Skin epidermis (tissue), 12 donors: Measurements from ENCODE around the gene SP110.
A peak's percentile ranks its signal among the peaks of the same experiment; 100 is the strongest.
"Not testable (repeated sequence)": the region's sequence is repeated elsewhere in the genome, so short reads cannot be mapped to it uniquely, and the experiment has no call there.

Source experiments
- H3K27ac ChIP-seq, 21 experiments: fragments of 200-600 bp; sonication (generic) in 11 of 21; one replicate each; pipeline ENCODE4 v1.5.0; 2020; ENCODE audit warnings: mild to moderate bottlenecking in 3 of 21, inconsistent platforms in 2 of 21, moderate library complexity in 2 of 21
- H3K4me3 ChIP-seq, 7 experiments: fragments of 200-600 bp; sonication (generic) in 2 of 7; one replicate each; pipeline ENCODE4 v1.5.0; 2020; ENCODE audit warnings: inconsistent platforms in 2 of 7, mild to moderate bottlenecking in 2 of 7, moderate library complexity in 1 of 7

SP110 gene

GRCh38 chr2:230226051-230226551 is 6.3 kb upstream of the SP110 start:
- Histone ChIP-seq H3K27ac (peak overlapping the region in 12 of 21 experiments; percentile 23 to 88 (median 58)), H3K4me3 (peak overlapping the region; percentile 0 to 34 (median 13))

DNA sequence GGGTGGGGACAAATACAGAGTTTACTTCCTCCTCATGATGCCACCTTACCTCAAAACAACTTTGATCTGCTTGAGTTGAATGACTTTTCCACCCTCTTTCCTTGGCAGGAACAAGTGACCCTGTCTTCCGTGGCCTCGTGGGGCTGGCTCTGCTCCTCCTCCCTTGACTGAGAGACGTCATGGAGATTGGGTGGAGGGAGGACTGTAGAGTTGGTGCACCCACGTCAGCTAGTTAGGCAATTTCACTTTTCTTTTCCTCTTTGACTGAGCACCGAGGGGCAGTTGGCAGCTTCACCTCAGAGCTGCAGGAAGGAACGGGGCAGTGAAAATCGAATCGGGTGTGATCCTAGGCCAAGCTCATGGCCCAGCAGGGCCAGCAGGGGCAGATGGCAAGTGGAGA is 5.7 kb upstream of the SP110 start, which contains the start of gene SP140:
SP140 (plus strand) TSS at position 251 of the 400 bp plus-strand sequence; CDS start at position 360, 109 bp downstream.
- peak within 1 kb of the TSS; percentile 0 to 34 (median 13) for H3K4me3 ChIP-seq
- H3K27ac ChIP-seq = peak within 1 kb of the TSS in 16 of 21 experiments; percentile 20 to 88 (median 56)

DNA sequence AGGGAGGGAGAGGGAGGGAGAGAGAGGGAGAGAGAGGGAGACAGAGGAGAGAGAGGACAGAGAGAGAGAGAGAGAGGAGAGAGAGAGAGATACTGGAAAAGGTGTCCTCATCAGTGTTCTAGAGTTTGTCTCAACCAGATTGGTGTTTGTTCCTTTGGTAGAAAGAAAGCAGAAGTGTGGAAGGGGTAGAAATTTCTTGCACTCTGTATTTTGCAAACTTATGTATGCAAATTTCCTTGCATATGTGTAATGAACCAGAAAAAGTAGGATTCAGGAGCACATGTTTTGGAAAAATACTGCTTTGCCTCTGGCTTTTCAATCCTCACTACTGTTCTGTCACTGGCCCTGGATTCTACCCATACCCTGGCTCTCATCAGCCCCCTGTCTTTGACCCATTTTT is 4.7 kb upstream of the SP110 start:
- peak overlapping the region in 3 of 21 experiments; percentile 74 to 82 (median 81) for H3K27ac ChIP-seq
- no peak overlapping the region for H3K4me3 ChIP-seq

GRCh38 chr2:230222829-230223228 is 3.0 kb upstream of the SP110 start:
- H3K4me3 ChIP-seq, H3K27ac ChIP-seq: not testable (repeated sequence)

GRCh38 chr2:230221493-230221892 is 1.7 kb upstream of the SP110 start:
- no peak overlapping the region for H3K27ac ChIP-seq
- H3K4me3 ChIP-seq = no peak overlapping the region

DNA sequence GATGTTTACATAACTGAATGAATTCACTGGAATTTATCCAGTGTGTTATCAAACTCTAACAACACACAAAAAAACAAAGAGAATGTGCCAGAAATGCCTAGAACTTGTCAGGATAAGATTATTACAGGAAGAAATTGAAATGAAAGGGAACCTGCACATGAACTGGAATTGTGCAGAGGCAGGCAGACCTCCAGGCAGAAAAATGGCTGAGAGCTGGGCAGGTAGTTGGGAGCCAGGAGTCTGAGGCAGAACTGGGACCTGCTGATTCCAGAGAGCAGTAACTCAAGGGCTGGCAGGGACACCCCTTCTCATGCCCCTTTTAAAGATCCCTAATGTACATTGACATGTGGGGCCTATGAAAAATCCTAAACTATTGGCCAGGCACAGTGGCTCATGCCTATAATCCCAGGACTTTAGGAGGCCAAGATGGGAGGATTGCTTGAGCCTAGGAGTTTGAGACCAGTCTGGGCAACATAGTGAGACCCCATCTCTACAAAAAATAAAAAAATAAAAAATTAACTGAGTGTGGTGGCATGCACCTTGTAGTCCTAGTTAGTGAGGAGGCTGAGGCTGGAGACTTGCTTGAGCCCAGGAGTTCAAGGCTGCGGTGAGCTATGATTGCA is 674 bp upstream of the SP110 start:
- Histone ChIP-seq H3K4me3 (peak overlapping the region; percentile 44 to 63 (median 53)), H3K27ac (peak overlapping the region in 20 of 21 experiments; percentile 53 to 92 (median 81))

DNA sequence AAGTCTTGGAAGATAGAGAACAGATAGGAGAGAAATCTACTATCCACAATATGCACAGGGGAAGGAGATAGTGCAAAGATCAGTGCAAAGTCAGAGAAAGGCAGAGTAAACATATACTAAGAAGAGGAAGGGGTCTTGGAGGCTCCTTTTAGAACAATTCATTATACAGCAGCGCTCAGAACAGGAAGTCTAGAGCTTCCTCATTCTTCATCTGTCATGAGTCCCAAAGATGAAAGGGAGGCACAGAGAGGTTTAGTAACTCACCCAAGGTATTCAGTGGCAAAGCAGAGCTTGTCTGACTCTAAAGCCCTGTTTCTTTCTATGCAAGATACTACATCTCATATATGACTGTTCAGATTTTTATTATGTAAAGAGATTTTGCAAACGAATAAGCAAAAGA is 1.4 kb downstream of the SP110 start:
- H3K27ac ChIP-seq = peak overlapping the region in 8 of 21 experiments; percentile 74 to 92 (median 85)
- peak overlapping the region in 6 of 7 experiments; percentile 44 to 63 (median 56) for H3K4me3 ChIP-seq

DNA sequence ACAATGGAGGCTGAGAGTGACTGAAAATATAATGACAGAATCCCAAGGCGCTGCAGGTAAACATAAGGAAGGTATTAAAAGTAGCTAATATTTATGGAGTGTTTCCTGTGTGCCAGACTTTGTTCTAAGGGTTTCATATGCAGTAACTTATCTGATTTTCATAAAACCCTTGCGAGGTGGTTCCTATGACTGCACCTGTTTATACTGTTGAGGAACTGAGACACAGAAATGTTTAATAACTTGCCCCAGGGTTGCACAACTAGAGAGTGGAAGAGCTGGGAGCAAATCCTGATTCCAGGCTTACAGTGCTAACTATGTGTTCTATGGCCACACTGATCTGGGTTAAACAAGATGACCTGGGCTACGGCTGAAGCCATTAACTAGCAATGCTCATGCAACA is 2.4 kb downstream of the SP110 start:
- peak overlapping the region in 1 of 21 experiments; percentile 85 for H3K27ac ChIP-seq
- H3K4me3 ChIP-seq = no peak overlapping the region

DNA sequence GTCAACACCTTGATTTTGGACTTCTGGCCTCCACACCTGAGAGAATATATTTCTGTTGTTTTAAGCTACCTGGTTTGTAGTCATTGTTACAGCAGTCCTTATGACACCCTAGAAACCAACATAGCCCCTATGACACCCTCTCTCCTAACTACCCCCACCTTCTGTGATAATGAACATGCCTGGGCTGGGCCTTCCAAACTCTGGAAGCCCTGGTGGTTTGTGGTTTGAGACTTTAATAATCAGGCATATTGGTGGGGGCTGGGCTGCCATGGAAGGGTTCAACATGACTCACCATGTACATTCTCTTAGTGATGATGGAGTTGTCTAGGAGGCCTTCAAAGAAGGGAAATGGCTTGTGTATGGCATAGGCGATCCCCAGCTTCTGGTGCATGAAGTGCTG is 3.3 kb downstream of the SP110 start:
- Histone ChIP-seq H3K27ac (no peak overlapping the region), H3K4me3 (no peak overlapping the region)

DNA sequence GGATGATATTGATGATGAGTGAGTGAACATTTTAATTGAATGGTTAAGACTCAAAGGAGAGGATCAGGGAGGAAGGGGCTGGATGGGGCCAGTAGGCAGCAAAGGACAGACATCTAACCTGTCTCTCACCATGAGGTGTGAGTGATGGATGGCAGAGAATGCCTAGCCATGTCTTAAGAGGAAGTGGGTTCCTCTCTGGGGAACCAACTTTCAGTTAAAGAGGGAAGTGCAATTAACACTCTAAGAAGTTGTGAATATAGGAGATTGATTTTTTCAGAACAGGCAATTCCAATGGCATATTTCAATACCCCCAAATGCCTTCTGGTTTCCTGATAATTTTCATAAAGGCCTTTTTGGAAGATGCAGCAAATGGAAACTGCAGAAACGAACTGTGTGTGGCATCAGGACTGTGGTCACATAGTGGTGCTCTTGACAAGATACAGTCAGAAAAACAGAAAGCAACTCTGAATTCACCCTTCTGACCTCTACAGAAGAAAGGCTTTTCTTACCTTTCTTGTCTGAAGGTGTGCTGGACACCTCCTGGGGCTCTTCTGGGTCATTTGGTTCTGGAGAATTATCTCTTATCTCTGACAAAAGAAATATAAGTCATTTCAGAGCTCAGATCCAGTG is 10.2 kb downstream of the SP110 start:
- Histone ChIP-seq H3K27ac (no peak overlapping the region), H3K4me3 (no peak overlapping the region)

DNA sequence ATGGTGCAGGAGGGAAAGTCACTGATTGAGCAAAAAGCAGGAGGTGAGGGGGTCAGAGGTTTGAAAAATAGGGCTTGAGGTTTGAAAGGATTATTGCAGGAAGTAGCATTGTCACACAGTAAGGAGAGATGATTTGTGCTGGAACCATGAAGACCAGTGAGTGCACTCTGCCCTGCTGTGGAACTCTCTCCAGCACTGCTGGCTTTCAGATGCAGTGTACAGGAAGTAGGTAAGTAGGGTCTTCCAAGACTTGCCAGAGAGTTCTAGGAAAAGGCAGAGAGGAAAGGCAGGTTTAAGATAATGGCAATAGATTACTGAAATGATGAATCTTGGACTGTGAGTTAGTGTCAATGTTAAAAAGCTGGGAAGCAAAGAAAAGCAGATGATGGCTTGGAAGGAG is 11.2 kb downstream of the SP110 start:
- no peak overlapping the region for H3K4me3 ChIP-seq
- no peak overlapping the region for H3K27ac ChIP-seq

- no peak overlapping the region for H3K4me3 ChIP-seq
- no peak overlapping the region for H3K27ac ChIP-seq
These were observed 14.1 kb downstream of the SP110 start for GRCh38 chr2:230205721-230206120.

DNA sequence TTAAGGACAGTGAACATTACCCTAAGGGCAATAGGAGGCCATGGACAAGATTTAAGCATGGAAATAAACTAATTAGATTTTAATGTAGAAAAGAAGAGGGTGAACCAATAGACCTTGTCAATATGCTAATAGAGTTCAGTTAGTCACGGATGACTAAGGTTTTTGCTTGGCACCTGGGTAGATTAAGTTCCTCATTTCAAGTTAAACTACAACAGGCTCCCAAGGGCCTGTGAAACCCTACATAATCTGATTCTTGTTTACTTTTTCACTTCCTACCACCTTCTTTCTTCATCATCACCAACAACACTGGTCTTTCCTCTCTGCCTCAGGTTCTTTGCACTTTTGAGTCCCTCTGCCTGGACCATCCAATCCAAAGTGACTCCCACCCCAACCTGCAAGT is 14.8 kb downstream of the SP110 start:
- Histone ChIP-seq H3K4me3 (no peak overlapping the region), H3K27ac (no peak overlapping the region)

DNA sequence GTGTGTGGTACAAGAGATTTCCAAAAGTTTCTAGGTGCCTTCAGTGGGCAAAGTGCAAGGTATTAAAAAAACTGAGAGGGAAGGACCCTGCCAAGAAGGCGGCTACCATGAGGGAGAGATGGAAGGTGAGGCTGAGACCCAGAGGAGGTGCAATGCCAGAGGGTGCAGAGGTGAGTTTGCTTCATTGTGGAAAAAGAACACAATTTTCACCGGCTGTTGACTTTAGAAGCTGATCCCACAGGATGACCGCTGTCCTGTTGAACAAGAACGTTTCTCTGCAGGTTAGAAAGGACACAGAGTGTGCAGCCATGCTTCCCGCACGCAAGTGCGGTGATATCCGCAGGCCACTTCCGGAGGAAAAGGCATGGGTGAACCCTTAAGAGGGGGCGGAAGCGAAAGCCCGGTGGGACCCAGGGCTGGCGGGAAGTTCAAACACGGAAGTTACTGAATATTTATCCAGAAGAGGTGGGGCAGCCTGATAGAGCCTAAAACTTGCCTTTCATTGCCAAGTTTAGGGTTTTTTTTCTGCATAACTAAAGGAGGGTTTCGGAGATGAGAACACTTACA is 16.6 kb downstream of the SP110 start:
- Histone ChIP-seq H3K27ac (no peak overlapping the region), H3K4me3 (no peak overlapping the region)

GRCh38 chr2:230202430-230203109 is 17.2 kb downstream of the SP110 start:
- Histone ChIP-seq H3K27ac (no peak overlapping the region), H3K4me3 (no peak overlapping the region)

- no peak overlapping the region for H3K27ac ChIP-seq
- H3K4me3 ChIP-seq = no peak overlapping the region
These were observed 34.8 kb downstream of the SP110 start for GRCh38 chr2:230184727-230185578.

- no peak overlapping the region for H3K4me3 ChIP-seq
- no peak overlapping the region for H3K27ac ChIP-seq
These were observed 38.6 kb downstream of the SP110 start for GRCh38 chr2:230181195-230181594.

- Histone ChIP-seq H3K4me3 (no peak overlapping the region), H3K27ac (no peak overlapping the region)
These were observed 39.9 kb downstream of the SP110 start for GRCh38 chr2:230179907-230180306.
